ENCODE measurements around the gene TNFRSF1A.

The TNFRSF1A gene

DNA sequence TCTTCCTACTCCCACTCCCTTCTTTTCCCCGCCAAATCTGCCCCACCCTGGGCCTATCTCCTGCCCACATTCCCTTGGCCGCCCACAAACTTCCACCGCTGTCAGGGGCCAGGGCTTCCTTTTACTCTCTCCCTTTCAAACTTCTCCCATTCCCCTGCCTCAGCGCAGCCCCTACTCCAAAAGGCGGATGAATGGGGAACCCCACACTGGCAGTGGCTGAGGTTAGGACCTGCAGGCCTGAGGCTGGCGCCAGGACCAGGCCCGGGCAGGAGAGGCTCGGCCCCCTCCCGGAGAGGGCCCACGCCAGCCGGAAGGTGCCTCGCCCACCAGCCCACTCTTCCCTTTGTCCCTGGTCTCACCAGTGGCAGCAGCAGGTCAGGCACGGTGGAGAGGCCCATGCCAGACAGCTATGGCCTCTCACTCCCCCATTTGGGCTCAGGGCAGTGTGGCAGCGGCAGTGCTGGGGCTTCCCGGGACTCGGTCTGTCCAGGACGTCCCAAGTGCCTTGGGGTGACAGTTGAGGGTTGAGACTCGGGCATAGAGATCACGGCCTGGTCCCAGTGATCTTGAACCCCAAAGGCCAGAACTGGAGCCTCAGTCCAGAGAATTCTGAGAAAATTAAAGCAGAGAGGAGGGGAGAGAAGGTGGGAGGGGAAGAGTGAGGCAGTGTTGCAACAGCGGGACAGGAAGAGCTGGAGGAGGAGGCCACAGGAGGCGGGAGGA, at the start of gene TNFRSF1A:
Gene TNFRSF1A, minus strand, starts transcription at position 660 of the 723 bp plus-strand sequence. Its CDS starts 262 bp downstream, at position 398.
- peak; percentile 66 for FAIRE-seq

DNA sequence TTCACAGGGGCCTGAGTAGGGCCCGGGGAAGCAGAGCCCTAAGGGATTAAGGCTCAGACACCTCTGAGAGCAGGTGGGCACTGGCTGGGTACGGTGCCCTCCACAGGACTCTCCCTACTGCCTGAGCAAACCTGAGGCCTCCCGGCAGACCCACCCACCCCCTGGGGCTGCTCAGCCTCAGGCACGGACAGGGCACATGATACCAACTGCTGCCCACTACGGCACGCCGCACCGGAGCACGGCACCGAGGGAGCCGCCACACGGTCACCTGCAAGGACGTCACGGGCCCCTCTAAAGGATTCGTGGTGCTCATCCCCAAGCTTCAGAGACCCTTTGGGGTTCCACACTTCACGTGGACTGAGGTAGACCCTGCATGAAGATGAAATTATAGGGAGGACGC, 49.1 kb upstream of the TNFRSF1A start:
- FAIRE-seq, result no peak

DNA sequence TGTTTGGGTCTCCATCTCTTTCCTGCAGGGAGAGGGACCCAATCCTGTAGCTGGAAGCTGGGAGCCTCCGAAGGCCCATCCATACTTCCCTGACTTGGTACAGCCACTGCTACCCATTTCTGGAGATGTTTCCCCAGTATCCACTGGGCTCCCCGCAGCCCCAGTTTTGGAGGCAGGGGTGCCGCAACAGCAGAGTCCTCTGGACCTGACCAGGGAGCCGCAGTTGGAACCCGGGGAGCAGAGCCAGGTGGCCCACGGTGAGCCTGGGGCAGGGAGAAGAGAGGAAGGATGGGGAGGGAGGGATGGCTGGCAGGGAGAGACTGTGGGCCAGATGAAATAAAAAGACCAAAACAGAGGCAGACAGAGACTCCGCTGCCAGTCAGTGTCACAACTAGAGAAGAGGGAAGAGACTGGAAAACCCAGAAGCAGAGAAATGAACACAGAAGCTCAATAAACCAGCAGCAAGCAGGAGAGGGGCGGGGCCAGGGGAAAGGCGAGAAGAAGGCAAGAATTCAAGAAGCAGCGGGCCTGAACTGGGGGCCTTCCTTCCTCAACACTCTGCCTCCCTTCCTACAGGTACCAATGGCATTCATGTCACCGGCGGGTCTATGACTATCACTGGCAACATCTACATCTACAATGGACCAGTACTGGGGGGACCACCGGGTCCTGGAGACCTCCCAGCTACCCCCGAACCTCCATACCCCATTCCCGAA, 48.4 kb upstream of the TNFRSF1A start:
- no peak for FAIRE-seq

DNA sequence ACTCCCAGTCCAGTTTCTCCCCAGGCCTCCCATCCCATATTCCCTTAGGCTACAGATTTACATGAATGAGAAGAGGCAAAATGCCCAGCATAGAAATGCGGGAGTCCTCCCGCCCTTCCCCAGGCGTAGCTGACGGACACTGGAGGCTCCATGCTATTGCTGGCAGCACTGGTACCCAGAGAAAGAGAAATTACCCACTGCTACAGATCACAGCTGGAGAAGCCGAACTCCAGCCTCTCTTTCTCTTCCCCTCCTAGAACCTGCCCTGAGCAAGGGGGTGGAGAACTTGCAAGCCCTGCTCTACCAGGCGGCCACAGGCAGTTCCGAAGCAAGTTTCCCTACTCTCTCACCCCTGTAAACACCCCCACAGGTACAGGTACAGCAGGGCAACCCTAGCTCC, 45.7 kb upstream of the TNFRSF1A start:
- FAIRE-seq, result no peak

DNA sequence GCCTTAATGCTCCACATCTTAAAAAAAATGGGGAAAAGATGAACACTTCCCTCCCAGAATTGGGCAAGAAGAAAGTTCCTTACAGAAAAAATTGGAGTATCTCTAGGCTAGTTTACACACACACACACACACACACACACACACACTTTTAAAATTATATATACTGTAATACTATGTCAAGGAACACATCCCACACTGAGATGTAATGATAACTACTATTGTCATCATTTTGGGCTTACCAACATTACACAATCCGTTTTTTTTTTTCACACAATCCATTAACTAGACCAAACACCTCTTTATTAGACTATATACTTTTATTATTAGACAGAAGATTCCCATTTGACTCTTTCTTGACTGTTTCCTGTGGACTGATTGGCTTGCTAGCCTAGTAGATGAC, 44.6 kb upstream of the TNFRSF1A start:
- no peak for FAIRE-seq

DNA sequence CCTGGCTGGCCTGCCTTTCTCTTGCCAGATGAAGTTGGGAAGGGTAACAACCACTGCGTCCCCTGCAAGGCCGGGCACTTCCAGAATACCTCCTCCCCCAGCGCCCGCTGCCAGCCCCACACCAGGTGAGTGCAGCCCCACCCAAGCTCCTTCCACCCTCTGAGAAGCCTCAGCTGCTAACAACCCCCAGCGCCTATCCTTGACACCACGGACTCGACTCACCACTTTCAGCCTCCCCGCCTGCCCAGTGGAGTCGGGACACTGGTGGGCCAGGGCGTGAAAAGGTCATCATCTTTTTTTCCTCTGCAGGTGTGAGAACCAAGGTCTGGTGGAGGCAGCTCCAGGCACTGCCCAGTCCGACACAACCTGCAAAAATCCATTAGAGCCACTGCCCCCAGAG, 44.2 kb upstream of the TNFRSF1A start:
- FAIRE-seq, result no peak

DNA sequence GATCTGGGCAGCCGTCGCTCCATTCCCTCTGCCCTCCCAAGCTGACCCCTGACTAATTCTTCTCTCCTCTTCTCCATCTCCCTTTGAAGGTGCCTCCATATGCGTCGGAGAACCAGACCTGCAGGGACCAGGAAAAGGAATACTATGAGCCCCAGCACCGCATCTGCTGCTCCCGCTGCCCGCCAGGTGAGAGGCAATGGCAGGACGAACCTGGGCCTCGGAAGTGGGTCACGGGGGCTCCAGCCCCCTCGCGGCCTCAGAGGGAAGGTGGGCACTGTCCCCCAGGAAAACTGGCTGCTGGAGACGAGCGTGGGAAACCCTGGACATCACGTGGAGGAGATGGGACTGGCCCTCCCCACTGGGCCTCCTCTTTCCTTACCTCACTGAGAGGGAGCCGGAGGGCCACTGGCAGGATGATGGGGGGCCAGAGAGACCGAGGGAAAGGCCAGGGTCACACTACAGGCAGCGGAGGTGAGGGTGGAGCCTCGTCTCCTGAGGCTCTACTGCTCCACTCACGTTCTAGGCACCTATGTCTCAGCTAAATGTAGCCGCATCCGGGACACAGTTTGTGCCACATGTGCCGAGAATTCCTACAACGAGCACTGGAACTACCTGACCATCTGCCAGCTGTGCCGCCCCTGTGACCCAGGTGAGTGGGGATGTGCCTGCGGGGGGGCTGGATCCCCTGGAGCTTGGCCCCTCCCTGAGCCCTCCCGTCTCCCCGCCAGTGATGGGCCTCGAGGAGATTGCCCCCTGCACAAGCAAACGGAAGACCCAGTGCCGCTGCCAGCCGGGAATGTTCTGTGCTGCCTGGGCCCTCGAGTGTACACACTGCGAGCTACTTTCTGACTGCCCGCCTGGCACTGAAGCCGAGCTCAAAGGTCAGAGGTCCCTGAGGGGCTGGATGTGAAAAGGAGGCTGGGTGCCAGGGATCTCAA, 42.9 kb upstream of the TNFRSF1A start:
- no peak for FAIRE-seq

DNA sequence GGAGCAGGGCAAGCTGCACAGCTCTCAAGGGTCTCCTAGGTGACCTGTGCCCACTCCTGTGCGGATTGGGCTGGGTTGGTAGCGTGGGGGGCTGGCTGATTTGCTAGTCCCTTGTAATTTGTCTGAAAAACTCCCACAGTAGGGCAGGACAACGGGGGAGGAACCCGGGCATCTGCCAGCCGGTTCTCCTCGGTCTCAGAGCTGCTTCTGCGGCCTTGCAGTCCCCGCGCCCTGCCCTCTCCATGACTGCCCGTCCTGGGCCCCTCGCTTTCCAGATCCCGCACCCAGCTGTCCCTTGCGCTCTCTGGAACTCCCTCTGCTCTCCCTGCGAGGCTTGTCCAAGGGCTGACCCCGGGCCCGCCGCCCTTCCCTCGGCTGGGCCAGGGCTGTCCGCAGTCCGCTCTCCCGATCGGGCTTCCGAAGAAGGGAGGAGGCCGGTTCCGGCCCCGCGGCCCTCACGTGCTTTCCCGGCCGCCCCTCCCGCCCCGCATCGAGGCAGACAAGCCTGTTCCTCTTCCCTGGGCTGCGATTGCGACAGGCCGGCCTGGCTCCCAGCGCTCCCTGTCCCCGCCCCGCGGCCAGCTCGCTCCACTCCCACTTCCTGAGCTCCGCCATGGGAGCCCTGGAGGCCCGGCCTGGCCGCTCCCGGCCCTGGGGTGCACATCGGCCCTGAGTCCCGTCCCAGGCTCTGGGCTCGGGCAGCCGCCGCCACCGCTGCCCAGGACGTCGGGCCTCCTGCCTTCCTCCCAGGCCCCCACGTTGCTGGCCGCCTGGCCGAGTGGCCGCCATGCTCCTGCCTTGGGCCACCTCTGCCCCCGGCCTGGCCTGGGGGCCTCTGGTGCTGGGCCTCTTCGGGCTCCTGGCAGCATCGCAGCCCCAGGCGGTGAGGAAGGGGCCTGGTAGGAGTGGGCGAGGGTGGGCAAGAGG, 42.0 kb upstream of the TNFRSF1A start, which contains the start of gene LTBR:
Gene LTBR, plus strand, starts transcription at position 591 of the 927 bp plus-strand sequence. Its CDS starts 197 bp downstream, at position 788.
- FAIRE-seq, result no peak

DNA sequence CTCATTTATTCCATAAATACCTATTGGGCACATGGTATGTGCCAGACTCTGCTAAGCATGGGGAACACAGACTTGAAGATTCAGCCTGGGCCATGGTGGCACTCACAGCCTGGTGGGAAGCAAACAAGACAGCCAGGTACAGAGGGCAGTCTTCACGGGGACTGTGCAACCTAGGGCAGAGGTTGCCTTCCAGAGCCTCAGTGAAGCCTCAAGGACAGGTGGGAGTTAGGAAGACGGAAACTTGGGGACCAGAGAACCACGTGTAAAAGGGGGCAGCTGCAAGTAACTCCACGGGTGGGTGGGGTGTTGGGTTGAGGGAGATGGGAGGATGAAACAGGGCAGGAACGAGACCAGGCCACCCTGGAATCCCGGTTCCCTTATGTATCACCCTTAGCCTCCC, 41.1 kb upstream of the TNFRSF1A start:
- FAIRE-seq, result no peak

DNA sequence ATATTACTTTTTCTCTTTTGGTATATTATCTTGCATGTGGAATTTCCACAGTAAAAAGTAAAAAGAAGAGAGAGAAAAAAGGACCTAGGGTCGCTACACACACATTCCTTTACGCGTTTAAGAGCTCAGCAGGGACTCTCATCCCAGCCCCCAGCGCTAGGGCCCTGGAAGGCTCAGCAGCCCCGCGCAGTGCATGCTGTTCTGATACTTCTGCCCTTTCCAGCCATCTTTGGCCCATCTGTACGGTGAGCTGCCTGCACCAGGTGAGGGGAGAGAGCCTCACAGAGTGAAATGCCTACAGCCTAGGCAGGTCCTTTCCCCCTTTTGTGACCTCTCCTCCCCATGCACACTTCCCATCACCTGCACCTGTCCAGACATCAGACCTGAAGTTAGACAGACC, 40.5 kb upstream of the TNFRSF1A start:
- no peak for FAIRE-seq

DNA sequence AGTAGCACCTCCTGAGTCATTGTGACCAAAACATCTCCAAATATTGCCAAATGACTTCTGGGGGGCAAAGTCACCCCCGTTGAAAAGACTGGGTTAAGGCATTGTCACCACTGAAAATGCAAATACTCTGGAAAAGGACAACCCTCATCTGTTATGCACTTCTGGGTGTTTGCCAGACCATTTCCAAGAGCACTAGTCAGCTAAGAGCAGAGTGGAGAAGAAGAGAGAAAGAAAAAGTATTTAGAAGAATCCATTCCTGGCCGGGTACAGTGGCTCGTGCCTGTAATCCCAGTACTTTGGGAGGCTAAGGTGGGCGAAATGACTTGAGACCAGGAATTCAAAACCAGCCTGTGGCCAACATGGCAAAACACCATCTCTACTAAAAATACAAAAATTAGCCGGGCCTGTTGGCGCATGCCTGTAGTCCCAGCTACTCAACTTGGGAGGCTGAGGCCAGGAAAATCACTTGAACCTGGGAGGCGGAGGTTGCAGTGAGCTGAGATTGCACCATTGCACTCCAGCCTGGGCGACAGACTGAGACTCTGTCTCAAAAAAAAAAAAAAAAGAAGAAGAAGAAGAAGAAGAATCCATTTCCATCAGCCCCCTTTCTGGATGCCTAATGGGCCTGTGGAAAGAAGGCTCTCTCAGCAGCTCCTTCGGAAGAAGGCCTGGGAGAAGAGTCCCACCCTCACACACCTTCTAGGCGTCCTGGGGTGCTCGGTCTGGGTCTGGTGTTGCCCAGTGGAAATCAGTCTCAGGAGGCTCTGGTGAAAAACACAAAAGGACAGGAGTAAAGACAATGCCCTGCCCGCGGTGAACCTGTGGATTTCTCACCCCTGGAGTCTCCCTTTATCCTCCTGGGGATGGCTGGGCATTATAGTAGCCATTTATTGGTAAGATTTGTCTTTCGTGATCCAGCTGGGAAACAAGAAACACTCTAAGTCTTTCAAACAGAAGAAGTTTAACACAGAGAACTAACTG, 38.6 kb upstream of the TNFRSF1A start:
- FAIRE-seq, result no peak

DNA sequence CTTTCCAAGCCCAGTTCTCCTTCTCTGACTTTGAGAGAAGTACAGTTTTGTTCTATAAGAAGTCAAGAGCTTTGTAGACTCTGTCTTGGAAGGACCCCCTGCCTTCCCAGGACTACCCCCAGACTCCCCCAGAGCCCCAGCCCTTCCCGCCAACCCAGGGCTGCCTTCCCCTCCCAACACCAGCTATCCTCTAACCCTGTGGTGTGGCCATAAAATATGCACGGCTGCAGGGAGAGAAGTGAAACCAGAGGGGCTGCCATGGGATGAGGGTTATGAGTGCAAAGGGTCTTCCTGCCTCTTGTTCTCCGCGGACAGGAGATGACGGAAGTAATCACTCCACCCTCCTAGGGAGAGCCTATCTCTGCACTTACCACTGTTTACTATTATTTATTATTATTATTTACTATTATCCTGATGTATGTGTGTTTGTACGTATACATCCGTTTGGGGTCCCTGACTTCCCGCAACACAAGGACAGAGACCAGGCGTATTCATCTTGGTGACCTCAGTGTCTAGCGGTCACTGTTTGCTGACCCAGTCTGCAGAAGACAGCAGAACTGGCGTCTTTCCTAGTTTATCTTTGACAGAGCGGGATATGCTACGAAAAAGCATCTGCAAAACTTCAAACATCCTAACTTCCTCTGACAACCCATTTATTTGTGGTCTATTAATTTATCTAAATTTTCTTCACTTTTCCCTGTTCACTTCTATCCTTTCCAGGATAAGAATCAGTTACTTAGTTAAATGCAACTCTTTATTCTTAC, 37.0 kb upstream of the TNFRSF1A start:
- FAIRE-seq, result no peak

DNA sequence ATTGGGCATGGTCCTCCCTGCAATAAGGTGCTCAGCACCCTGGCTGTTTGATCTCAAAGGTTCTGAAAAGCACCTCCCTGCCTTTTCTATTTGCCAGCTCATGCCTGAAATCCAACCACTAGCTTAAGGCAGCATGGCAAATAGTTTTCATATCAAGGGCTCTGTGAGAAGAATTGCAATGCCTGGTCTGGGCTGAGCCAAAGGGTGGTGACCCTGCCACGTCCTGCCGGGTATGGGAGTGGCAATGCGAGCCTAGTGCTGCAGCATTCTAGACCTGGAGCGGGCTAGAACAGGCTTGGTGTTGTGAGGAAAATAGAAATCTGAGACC, 35.8 kb upstream of the TNFRSF1A start:
- FAIRE-seq, result no peak

DNA sequence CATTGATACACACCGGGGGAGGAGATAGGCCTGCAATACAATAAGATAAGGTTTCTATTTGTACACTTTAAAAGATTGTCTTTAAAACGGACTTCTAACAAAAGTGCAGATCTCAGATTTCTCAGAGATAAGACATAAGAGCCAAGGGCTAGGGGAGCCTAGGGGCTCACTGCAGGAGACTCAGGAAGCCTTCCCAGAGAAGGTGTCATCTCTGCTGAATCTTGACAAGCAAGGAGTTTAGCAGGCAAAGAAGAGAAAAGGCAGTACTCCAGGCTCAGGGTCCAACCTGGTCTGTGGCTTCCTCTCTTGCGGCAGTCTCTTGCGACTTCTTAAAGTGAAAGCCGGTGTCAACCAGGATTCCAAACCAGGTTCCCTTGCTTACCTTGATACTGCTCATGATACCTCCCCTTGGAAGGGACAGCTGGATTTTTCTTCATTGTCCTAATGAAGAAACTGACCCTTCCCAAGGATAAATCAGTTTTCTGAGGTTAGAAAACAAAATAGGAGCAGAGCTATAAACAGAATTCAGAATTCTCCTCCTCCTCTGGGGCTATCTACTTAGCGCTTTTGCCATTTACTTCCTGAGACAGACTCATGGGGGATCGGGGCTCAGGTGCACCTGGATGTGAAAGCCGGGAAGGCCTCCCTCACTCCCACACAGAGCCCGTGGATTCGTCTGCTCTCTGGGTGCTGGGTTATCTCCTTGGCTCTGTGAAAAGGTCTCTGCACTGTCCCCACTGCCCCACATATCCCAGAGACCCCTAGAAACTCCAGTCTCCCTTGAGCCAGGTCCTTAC, 35.2 kb upstream of the TNFRSF1A start:
- FAIRE-seq, result no peak

DNA sequence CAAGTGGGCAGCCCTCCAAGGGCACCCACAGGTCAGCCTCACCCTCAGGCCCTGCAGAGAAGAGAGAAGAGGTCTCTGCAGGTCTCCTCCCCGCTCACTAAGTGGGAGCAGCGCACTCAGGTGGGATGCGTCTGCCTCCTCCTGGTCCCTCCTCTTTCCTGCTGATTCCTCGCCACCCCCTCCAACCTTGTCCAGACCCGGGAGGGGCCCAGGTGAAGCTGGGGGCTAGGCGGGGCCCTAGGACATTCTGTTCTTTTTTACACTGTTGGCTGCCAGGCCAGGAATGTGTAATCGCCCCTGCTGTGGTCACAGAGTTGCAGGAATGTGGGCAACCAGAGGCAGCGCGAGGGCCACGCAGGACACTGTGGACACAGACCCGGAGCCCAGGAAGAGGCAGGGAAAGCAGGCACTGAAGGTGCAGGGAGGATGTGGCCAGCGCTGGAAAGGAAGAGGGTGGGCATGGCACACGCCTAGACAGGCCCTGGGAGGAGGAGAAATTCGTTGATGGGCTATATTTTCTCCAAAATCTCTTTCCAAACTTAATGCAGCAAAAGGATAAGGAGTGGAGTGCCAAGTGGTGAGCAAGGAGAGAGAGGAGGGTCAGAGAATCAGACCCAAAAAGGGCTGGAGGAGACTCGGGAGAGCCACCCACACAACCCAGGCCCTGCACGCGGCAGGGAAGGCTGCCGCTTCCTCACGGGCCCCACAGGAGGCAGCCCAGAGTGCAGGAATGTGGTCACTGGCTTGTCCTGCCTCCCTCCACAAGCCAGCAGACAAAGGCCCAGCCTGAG, 34.4 kb upstream of the TNFRSF1A start:
- FAIRE-seq, result no peak

DNA sequence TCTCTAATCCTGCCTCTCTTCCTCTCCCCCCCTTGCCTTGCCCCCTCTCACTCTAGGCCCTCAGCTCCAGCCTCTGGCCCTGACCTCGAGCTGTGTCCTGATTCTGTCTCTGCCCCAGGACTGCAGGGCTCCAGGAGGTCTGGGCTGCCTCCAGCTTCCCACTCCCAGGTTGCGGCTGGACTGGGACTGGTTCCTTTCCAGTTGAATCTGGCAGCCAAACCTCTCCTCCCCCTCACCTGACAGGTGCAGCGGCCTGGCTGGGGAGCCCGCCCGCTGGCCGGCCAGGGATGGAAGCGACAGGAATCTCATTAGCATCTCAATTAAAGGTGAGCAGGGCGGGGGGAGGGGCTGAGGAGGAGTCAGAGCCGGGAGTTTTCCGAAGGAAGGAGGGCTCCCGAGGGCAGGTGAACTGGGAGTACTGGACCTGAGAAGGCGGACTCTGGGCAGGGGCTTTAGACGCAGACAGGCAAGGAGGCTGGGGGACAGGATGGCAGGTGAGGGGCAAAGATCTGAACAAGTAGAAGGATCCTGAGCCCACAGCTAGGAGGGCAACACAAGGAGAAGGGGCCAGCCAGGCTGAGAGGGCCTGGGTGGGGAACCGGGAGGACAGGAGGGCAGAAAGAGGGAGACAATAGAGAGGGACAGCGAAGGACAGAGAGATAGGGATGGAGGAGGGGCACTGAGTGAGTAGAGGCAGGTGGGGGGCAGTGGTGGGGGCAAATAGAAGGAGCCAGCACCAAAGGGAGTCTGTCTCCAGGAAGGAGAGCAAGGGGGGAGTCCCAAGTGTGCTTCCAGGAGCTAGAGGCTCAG, 33.6 kb upstream of the TNFRSF1A start, which contains the start of gene SCNN1A:
Gene SCNN1A, minus strand, starts transcription at position 295 of the 810 bp plus-strand sequence. CDS start 780 bp downstream, outside the sequence.
- FAIRE-seq, result no peak

DNA sequence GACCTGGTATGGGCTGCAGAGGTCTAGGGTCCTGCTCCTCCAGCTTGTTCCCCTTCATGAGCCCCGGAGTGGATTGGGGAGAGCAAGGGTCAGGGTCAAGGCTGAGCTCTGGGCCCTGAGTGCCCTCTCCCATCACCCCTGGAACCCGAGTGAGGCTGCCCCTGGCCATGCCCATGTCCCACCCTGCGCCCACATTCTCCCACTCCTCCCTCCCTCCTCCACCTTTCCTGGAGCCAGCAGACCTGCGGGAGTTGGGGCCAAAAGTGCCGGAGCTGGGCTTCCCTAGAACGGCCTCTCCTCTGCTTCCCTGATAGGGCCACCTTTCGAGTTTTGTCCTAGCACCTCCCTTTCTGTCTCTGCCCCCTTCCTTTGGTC, 32.9 kb upstream of the TNFRSF1A start:
- no peak for FAIRE-seq

Measured in A204.1 (cell line).